Activated gamma-delta T cell treated with Interleukin-2 at 50 U/mL for 16 hours (primary cell): ENCODE data around the gene PLAC8L1.
"Not testable (repeated sequence)": the region's sequence is repeated elsewhere in the genome, so short reads cannot be mapped to it uniquely, and the experiment has no call there.

Source experiments
- DNase-seq: peaks from one replicate; pipeline ENCODE4 v3.0.0-alpha.2; 2020

The PLAC8L1 gene

GRCh38 chr5:146105477-146105876, at the start of gene PLAC8L1:
TSS of gene PLAC8L1 (minus strand) at chr5:146105577. CDS start at chr5:146104311, 1,266 bp downstream.
- no peak for DNase-seq

GRCh38 chr5:146151970-146152369, 46.6 kb upstream of the PLAC8L1 start:
- no peak for DNase-seq

- DNase-seq, result no peak
These were observed 32.6 kb upstream of the PLAC8L1 start for GRCh38 chr5:146137967-146138403.

- DNase-seq, result no peak
These were observed 25.2 kb upstream of the PLAC8L1 start for GRCh38 chr5:146130440-146131045.

- no peak for DNase-seq
These were observed 20.7 kb upstream of the PLAC8L1 start for GRCh38 chr5:146126068-146126467.

- no peak for DNase-seq
These were observed 19.2 kb upstream of the PLAC8L1 start for GRCh38 chr5:146124580-146124979.

- not testable (repeated sequence) for DNase-seq
These were observed 16.1 kb upstream of the PLAC8L1 start for GRCh38 chr5:146121451-146121850.

- no peak for DNase-seq
These were observed 12.9 kb upstream of the PLAC8L1 start for GRCh38 chr5:146118322-146118721.

- not testable (repeated sequence) for DNase-seq
These were observed 11.8 kb upstream of the PLAC8L1 start for GRCh38 chr5:146117216-146117615.

- no peak for DNase-seq
These were observed 11.0 kb upstream of the PLAC8L1 start for GRCh38 chr5:146116361-146116760.

- no peak for DNase-seq
These were observed 7.1 kb upstream of the PLAC8L1 start for GRCh38 chr5:146112476-146112875.

GRCh38 chr5:146111409-146111808, 6.0 kb upstream of the PLAC8L1 start:
- no peak for DNase-seq

GRCh38 chr5:146109379-146109778, 4.0 kb upstream of the PLAC8L1 start:
- DNase-seq, result no peak

- DNase-seq, result not testable (repeated sequence)
These were observed 3.5 kb upstream of the PLAC8L1 start for GRCh38 chr5:146108870-146109269.

GRCh38 chr5:146107901-146108300, 2.5 kb upstream of the PLAC8L1 start:
- no peak for DNase-seq

- no peak for DNase-seq
These were observed 1.8 kb downstream of the PLAC8L1 start for GRCh38 chr5:146103594-146103993.

GRCh38 chr5:146101646-146102045, 3.7 kb downstream of the PLAC8L1 start:
- no peak for DNase-seq

GRCh38 chr5:146098047-146098446, 7.3 kb downstream of the PLAC8L1 start:
- DNase-seq, result no peak

GRCh38 chr5:146091881-146092280, 13.5 kb downstream of the PLAC8L1 start:
- DNase-seq, result no peak

GRCh38 chr5:146089287-146089686, 16.1 kb downstream of the PLAC8L1 start:
- DNase-seq, result no peak

GRCh38 chr5:146088098-146088497, 17.3 kb downstream of the PLAC8L1 start:
- DNase-seq, result no peak

GRCh38 chr5:146084376-146084775, 21.0 kb downstream of the PLAC8L1 start:
- no peak for DNase-seq

GRCh38 chr5:146082798-146083197, 22.6 kb downstream of the PLAC8L1 start:
- no peak for DNase-seq

- no peak for DNase-seq
These were observed 23.8 kb downstream of the PLAC8L1 start for GRCh38 chr5:146081556-146081955.

GRCh38 chr5:146079695-146080373, 25.5 kb downstream of the PLAC8L1 start:
- DNase-seq, result no peak
